Activated B cell treated with CpG ODN at 0.5 μM for 24 hours (primary cell): ENCODE results near the gene TAS2R60. TPM values are rescaled to one million over a fixed set of nuclear protein-coding genes. Genes with fewer than 3 reads are reported as not detected.
"Not testable (repeated sequence)": the region's sequence is repeated elsewhere in the genome, so short reads cannot be mapped to it uniquely, and the experiment has no call there.

ENCODE experiments used
- ATAC-seq: fragments of 200-7000 bp; cut with Tn5 transposase; one replicate; pipeline ENCODE4 v1.10.0; 2021; ENCODE audit warnings: low read depth, mild to moderate bottlenecking, moderate library complexity
- CTCF ChIA-PET: fragments of 350-600 bp; sonication (Branson Sonifier 250); formaldehyde crosslinking; loops from one replicate; lab custom pipeline; 2021; ENCODE audit warnings: antibody characterized with exemption; lab: Charles Lee
- POLR2A ChIA-PET: fragments of 350-600 bp; sonication (Branson Sonifier 250); formaldehyde crosslinking; loops from one replicate; lab custom pipeline; 2021; ENCODE audit warnings: antibody characterized with exemption; lab: Charles Lee
- DNase-seq: peaks from one replicate; pipeline ENCODE4 v3.0.0; 2022
- H3K27ac Mint-ChIP-seq: one replicate; pipeline ENCODE4 v1.8.0; 2020; ENCODE audit warnings: mixed read lengths
- H3K27me3 Mint-ChIP-seq: one replicate; pipeline ENCODE4 v1.8.0; 2021; ENCODE audit warnings: mixed read lengths
- H3K36me3 Mint-ChIP-seq: one replicate; pipeline ENCODE4 v1.8.0; 2021; ENCODE audit warnings: low read depth, mixed read lengths
- H3K4me1 Mint-ChIP-seq: one replicate; pipeline ENCODE4 v1.8.0; 2021; ENCODE audit warnings: mixed read lengths
- H3K4me3 Mint-ChIP-seq: one replicate; pipeline ENCODE4 v1.8.0; 2020; ENCODE audit warnings: mild to moderate bottlenecking, mixed read lengths
- H3K9me3 Mint-ChIP-seq: one replicate; pipeline ENCODE4 v1.8.0; 2020; ENCODE audit warnings: mixed read lengths
- intact Hi-C: fragments of 100-400 bp; cut with micrococcal nuclease; formaldehyde crosslinking; loops from one replicate; pipeline ENCODE4 v1.15.1; 2024
- total RNA-seq: library from RNA; stranded (reverse); gene quantifications from 2 replicates; pipeline ENCODE4 v1.2.3, GENCODE V29; 2022
- TF ChIP-seq, protein P1 (sequence below): fragments of 200-600 bp; IDR thresholded peaks from one replicate; pipeline ENCODE4 v1.8.0; 2022; ENCODE audit warnings: antibody characterized with exemption, mild to moderate bottlenecking

The TAS2R60 gene
- total RNA-seq, 1 donor from 2014 or later = not detected

DNA sequence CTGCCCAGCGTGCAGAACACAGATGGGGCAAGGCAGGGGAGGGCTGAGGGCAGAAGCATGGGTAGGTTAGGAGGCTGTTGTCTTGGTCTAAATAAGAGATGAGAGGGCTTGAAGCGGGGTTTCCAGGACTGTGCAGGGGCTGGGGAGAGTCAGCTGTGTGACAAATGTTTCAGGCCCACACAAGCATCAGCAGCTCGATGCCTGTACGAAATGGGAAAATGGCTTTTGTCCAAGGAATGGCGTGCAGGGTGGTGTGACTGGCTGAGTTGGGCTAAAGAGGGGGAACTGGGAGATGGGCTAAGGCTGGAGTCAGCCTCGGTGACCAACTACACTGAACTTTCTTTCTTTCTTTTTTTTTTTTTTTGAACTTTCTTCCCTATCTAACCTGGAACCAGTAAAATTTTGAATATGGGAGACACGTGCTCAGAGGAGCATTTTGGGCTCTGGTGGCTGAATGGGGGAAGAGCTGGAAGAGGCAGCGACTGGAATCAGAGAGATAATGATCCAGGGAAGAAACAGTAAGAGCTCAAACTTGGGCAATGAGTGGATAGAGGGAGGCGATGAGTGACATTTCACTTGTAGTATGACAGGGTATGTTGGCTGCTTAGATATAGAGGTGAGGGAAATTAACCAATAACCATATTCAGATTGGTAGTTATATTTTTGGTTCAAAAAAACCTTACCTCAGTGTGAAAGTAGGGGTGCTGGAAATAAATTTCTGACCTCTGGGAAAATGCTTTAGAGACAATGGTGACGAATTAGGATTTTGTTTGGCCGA lies 24.4 kb upstream of the TAS2R60 start:
- Mint-ChIP-seq H3K27me3 (peaks cover 21% of the 10 kb centered on the region), H3K36me3 (no peaks in the 10 kb centered on the region), H3K4me3 (no peak overlapping the region), H3K4me1 (no peaks in the 10 kb centered on the region), H3K9me3 (peaks cover 4% of the 10 kb centered on the region), H3K27ac (no peak overlapping the region)
- ChIA-PET POLR2A (no interaction called here), CTCF (interaction anchor here (0.6 to 5.2 kb wide), 2 partner anchors 179 to 913 kb away, joined by 3 to 118 read pairs; no protein-coding TSS in a partner anchor)
- intact Hi-C loops = loop anchor here (5.0 kb wide), 1 partner anchor 112 kb away; no protein-coding TSS in a partner anchor
- no peak for ATAC-seq
- no peak for DNase-seq
- TF ChIP-seq, protein P1, sequence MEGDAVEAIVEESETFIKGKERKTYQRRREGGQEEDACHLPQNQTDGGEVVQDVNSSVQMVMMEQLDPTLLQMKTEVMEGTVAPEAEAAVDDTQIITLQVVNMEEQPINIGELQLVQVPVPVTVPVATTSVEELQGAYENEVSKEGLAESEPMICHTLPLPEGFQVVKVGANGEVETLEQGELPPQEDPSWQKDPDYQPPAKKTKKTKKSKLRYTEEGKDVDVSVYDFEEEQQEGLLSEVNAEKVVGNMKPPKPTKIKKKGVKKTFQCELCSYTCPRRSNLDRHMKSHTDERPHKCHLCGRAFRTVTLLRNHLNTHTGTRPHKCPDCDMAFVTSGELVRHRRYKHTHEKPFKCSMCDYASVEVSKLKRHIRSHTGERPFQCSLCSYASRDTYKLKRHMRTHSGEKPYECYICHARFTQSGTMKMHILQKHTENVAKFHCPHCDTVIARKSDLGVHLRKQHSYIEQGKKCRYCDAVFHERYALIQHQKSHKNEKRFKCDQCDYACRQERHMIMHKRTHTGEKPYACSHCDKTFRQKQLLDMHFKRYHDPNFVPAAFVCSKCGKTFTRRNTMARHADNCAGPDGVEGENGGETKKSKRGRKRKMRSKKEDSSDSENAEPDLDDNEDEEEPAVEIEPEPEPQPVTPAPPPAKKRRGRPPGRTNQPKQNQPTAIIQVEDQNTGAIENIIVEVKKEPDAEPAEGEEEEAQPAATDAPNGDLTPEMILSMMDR = no peak

DNA sequence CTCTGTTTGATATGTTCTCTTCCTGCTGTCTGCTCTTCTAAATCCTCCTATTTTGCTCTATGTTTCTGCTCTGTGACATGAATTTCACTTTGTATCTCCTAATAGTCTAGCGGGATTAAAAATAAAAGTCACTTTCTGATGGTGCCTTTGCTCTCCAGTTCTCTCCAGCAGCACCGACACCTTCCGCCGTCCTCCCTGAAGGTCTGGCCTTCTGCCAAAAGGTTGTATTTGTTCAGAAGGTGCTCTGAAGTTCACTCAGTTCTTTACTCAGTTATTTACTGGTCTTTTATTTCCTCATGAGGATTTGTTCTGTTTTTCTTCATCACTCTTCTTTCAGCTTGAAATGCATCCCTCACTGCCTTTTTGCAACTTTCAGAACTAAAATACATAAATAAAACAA lies 23.4 kb upstream of the TAS2R60 start:
- Mint-ChIP-seq H3K4me3 (no peak overlapping the region), H3K27ac (no peak overlapping the region), H3K9me3 (peaks cover 4% of the 10 kb centered on the region), H3K36me3 (no peaks in the 10 kb centered on the region), H3K27me3 (peaks cover 15% of the 10 kb centered on the region), H3K4me1 (no peaks in the 10 kb centered on the region)
- ATAC-seq (no peak), DNase-seq (no peak)
- intact Hi-C loops = loop anchor here (5.0 kb wide), 1 partner anchor 113 kb away; no protein-coding TSS in a partner anchor
- CTCF ChIA-PET = no interaction called here
- TF ChIP-seq, protein P1 = no peak
- POLR2A ChIA-PET = no interaction called here

DNA sequence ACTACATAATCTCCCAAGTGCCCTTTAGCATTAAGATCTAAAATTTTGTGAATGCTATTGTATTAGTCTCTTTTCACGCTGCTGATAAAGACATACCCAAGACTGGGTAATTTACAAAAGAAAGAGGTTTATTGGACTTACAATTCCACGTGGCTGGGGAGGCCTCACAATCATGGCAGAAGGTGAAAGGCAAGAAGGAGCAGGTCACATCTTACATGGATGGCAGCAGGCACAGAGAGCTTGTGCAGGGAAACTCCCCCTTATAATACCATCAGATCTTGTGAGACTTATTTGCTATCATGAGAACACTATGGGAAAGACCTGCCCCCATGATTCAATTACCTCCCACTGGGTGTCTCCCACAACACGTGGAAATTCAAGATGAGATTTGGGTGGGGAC lies 22.6 kb upstream of the TAS2R60 start:
- H3K9me3 Mint-ChIP-seq, POLR2A ChIA-PET, H3K4me1 Mint-ChIP-seq, H3K4me3 Mint-ChIP-seq, DNase-seq, H3K36me3 Mint-ChIP-seq, ATAC-seq, intact Hi-C loops, CTCF ChIA-PET, H3K27ac Mint-ChIP-seq: not testable (repeated sequence)
- H3K27me3 Mint-ChIP-seq = peaks cover 12% of the 10 kb centered on the region

DNA sequence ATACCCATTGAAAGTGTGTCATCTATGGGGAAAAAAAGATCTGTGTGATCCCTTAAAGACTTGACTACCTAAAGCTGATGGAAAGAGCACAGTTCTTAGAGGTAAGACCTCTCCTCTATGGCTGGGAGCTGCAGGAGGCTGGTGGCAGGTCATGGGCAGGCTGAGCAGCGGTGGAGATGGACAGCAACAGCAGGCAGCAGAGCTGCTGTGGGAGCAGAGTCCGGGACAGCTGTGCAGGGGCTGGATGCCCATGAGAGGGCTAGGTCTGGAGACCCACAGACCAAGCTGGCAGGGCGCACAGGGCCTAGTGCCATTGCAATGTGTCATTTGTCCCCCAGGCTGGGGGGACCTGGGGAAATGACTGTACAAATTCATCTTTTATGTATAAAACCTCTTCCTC lies 21.2 kb upstream of the TAS2R60 start:
- H3K4me1 Mint-ChIP-seq = peaks cover 3% of the 10 kb centered on the region
- peaks cover 5% of the 10 kb centered on the region for H3K27me3 Mint-ChIP-seq
- TF ChIP-seq, protein P1 = no peak
- H3K4me3 Mint-ChIP-seq = no peak overlapping the region
- peaks cover 4% of the 10 kb centered on the region for H3K9me3 Mint-ChIP-seq
- CTCF ChIA-PET = interaction anchor here (1.3 kb wide), 1 partner anchor 182 kb away, joined by 4 read pairs; no protein-coding TSS in a partner anchor
- no peaks in the 10 kb centered on the region for H3K36me3 Mint-ChIP-seq
- POLR2A ChIA-PET = no interaction called here
- H3K27ac Mint-ChIP-seq = no peak overlapping the region
- DNase-seq (no peak), ATAC-seq (no peak)
- intact Hi-C loops = no loop called here

DNA sequence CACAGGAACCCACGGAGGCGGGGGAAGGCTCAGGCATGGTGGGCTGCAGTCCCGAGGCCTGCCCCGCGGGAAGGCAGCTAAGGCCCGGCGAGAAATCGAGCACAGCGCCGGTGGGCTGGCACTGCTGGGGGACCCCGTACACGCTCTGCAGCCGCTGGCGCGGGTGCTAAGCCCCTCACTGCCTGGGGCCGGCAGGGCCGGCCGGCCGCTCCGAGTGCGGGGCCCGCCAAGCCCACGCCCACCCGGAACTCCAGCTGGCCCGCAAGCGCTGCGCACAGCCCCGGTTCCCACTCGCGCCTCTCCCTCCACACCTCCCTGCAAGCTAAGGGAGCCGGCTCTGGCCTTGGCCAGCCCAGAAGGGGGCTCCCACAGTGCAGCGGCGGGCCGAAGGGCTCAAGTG lies 18.8 kb upstream of the TAS2R60 start:
- intact Hi-C loops, POLR2A ChIA-PET, H3K9me3 Mint-ChIP-seq, H3K4me3 Mint-ChIP-seq, H3K27me3 Mint-ChIP-seq, H3K36me3 Mint-ChIP-seq, ATAC-seq, H3K4me1 Mint-ChIP-seq, H3K27ac Mint-ChIP-seq, DNase-seq: not testable (repeated sequence)
- CTCF ChIA-PET = interaction anchor here (0.9 kb wide), 1 partner anchor 9 kb away, joined by 3 read pairs; no protein-coding TSS in a partner anchor

DNA sequence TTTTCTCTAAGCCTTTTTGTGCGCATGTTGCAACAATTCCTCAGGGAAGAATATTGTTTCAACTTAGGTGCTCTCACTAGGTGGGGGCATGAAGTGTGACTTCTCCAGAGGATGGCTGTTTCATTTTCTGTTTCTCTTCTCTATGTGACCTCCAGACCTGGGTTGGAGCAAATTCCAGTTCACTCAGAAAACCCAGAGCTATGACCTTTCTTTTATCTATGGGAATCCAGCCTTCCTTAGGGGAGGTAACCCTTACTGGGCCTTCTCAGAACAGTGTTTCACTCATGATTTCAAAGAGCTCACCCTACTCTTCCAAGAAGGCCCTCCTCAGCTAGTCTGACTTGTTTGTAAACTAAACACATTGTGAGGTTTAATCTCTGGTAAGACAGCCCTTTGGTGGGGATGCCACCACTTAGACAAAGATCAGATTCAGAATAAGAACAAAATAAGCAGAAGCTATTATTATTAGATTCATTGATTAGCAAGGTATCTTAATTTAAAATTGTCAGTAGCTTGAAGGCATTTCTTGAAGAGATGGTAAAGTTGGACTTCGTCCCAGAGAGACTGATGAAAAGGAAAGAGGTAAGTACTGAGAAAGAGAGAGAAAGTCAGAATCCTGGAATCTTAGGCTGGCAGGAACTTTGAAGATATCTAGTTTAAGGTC lies 16.6 kb upstream of the TAS2R60 start:
- no peaks in the 10 kb centered on the region for H3K9me3 Mint-ChIP-seq
- H3K27ac Mint-ChIP-seq = no peak overlapping the region
- intact Hi-C loops = no loop called here

More for the DNA sequence above, 16.6 kb upstream of the TAS2R60 start:
- peaks cover 3% of the 10 kb centered on the region for H3K4me1 Mint-ChIP-seq
- H3K27me3 Mint-ChIP-seq = no peaks in the 10 kb centered on the region
- no peak for DNase-seq
- no peaks in the 10 kb centered on the region for H3K36me3 Mint-ChIP-seq
- CTCF ChIA-PET = no interaction called here
- H3K4me3 Mint-ChIP-seq = no peak overlapping the region
- POLR2A ChIA-PET = no interaction called here
- TF ChIP-seq, protein P1 = no peak
- ATAC-seq = no peak
